NT2/D1 (cell line): ENCODE results near the gene B3GALT6.

Source experiments
- DNase-seq: peaks from one replicate; pipeline ENCODE4 v3.0.0-alpha.2; 2011; ENCODE audit warnings: low read depth, low spot score
- H3K27me3 ChIP-seq: 2 replicates; pipeline ENCODE4 v1.6.0; 2011; ENCODE audit warnings: mild to moderate bottlenecking; ENCODE audit not compliant: insufficient read length, insufficient read depth
- H3K36me3 ChIP-seq: 2 replicates; pipeline ENCODE4 v1.6.1; 2011; ENCODE audit warnings: mild to moderate bottlenecking, low read length, mixed read lengths; ENCODE audit not compliant: insufficient read depth, insufficient read length
- H3K4me1 ChIP-seq: 2 replicates; pipeline ENCODE4 v1.5.1; 2011; ENCODE audit not compliant: insufficient read depth, insufficient read length
- H3K4me3 ChIP-seq: 2 replicates; pipeline ENCODE4 v1.5.1; 2011; ENCODE audit warnings: low read depth; ENCODE audit not compliant: insufficient read length
- H3K9ac ChIP-seq: 2 replicates; pipeline ENCODE4 v1.6.0; 2011; ENCODE audit warnings: low read depth; ENCODE audit not compliant: insufficient read length
- H3K9me3 ChIP-seq: 2 replicates; pipeline ENCODE4 v1.5.1; 2011; ENCODE audit warnings: mild to moderate bottlenecking, low read length; ENCODE audit not compliant: insufficient read depth
- SUZ12 ChIP-seq: IDR thresholded peaks from 2 replicates; pipeline ENCODE4 v1.6.1; 2011; ENCODE audit not compliant: insufficient read length, insufficient read depth; ENCODE audit errors: extremely low read depth
- YY1 ChIP-seq: IDR thresholded peaks from 2 replicates; pipeline ENCODE4 v1.6.1; 2011; ENCODE audit not compliant: insufficient read length, insufficient read depth
- ZNF274 ChIP-seq: IDR thresholded peaks from 2 replicates; pipeline ENCODE4 v1.6.1; 2011; ENCODE audit warnings: mild to moderate bottlenecking, low read depth, low read length

Gene B3GALT6

GRCh38 chr1:1207571-1207892, 24.5 kb upstream of the B3GALT6 start:
- no peaks in the 10 kb centered on the region for H3K36me3 ChIP-seq
- DNase-seq, result no peak
- H3K4me3 ChIP-seq, result no peak overlapping the region
- peaks cover 18% of the 10 kb centered on the region for H3K4me1 ChIP-seq
- no peak for TF ChIP-seq YY1
- TF ChIP-seq ZNF274, result no peak
- TF ChIP-seq SUZ12, result no peak
- no peak overlapping the region for H3K9ac ChIP-seq
- H3K27me3 ChIP-seq, result no peaks in the 10 kb centered on the region
- H3K9me3 ChIP-seq, result no peaks in the 10 kb centered on the region

DNA sequence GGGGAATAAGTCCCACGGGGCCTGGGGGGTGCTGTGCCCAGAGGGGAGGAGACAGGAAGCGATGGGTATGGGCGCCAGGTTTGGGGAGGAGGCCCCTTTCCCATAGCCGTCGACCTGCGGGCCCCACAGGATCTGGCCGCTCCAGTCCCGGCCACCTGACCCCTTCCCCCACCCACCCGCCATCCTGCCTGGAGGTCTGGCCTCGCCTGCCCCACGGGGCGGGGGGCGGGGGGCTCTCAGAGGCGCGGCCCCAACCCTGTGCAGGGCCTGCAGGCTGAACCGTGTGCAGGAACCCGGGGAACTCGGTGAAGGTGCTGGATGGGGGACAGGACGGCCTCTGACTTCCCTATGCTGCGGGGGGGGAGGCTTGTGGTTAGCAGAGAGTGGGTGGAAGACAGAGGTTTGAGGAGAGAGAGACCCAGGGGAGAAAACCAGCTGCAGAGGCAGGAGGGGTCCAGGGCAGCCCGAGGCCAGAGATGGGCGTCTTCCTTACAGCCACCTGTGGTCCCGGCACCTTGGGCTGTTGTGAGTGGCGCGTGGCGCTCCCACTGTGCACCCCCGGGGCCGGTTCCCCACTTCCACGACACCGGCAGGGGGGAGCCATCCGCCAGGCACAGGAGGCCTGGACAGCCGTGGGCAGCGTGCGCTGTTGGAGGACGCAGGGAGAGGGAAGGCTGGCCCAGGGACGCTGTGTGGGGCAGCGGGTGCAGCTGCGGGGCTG, 23.2 kb upstream of the B3GALT6 start:
- no peaks in the 10 kb centered on the region for H3K9me3 ChIP-seq
- TF ChIP-seq SUZ12, result no peak
- no peak overlapping the region for H3K4me3 ChIP-seq
- H3K4me1 ChIP-seq, result peaks cover 18% of the 10 kb centered on the region
- peak overlapping the region; percentile 42 for H3K9ac ChIP-seq
- no peaks in the 10 kb centered on the region for H3K27me3 ChIP-seq
- no peaks in the 10 kb centered on the region for H3K36me3 ChIP-seq
- DNase-seq, result no peak

DNA sequence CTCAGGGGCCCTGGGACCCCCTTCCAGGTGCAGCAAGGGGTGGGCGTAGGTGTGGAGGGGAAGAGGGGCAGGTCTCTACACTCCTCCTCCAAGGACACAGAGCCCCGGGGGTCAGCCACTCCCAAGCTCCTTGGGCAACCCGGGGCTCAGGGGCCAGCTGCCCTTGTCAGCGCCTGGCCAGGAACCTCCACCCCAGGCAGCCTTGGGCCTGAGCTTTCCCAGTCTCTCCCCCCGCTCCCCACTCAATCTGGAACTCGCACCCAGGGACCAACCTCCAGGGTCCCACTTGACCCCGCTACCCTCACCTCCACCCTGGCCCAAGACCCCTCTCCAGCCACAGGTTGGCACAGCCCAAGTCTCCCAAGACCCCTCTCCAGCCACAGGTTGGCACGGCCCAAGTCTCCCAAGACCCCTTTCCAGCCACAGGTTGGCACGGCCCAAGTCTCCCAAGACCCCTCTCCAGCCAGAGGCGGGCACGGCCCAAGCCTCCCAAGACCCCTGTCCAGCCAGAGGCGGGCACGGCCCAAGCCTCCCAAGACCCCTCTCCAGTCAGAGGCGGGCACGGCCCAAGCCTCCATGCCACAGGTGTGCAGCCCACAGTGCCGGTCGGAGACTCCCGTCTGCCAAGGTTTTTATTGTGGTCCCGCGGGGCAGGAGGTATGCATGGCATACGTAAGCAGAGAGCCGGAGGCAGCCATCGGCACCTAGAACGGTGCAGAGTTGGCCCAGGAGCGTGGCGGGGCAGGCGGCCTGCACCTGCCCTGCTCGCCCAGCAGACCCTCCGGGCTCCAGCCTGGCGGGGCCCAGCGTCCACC, 21.1 kb upstream of the B3GALT6 start:
- TF ChIP-seq ZNF274 (no peak), SUZ12 (no peak), YY1 (no peak)
- Histone ChIP-seq H3K9me3 (no peaks in the 10 kb centered on the region), H3K4me3 (no peak overlapping the region), H3K27me3 (no peaks in the 10 kb centered on the region), H3K36me3 (peaks cover 3% of the 10 kb centered on the region), H3K9ac (no peak overlapping the region), H3K4me1 (peaks cover 16% of the 10 kb centered on the region)
- no peak for DNase-seq

DNA sequence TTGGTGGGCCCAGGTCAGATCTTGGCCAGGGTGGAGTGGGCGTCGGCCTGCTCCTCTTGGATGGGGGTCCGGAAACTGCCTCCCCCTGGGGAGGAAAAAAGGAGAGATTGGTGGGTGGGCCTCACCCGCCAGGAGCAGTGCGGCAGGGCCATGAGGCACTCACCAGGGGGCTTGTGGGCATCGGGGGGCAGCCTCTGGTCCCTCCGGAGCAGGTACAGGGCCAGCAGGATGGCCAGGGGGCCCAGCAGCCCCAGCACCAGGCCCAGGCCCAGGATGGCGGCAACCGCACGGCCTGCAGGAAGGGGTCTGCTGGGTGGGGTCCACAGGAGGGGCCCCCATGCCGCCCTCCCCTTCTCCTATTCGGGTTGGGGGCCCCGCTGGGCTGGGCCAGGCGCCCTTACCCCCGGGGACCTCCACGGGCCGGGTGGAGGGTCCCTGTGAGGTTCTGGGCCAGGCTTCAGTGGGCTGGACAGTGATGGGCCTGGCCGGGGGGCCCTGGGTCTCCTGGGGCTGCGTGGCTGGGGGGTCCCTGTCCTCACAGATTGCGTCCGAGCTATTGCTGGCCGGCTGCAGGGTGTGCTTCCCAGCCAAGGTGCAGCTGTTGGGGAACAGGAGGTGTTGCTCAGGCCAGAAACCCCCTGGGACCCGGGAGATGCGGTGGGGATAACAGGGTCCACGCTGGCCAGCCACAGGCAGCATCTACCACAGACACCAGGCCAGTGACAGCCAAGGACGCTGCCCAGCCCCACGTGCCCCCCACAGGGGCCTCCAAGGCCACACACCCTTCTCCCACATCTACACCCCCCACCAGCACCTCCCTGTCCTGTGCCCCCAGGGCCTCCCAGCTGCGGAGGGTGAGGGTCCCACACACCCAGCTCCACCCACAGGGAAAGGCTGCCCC, 20.2 kb upstream of the B3GALT6 start:
- Histone ChIP-seq H3K9ac (no peak overlapping the region), H3K27me3 (no peaks in the 10 kb centered on the region), H3K9me3 (no peaks in the 10 kb centered on the region), H3K4me1 (peaks cover 13% of the 10 kb centered on the region), H3K36me3 (peaks cover 10% of the 10 kb centered on the region), H3K4me3 (no peak overlapping the region)
- TF ChIP-seq YY1 (no peak), SUZ12 (no peak), ZNF274 (no peak)
- no peak for DNase-seq

GRCh38 chr1:1212780-1213344, 19.2 kb upstream of the B3GALT6 start:
- Histone ChIP-seq H3K4me1 (peaks cover 6% of the 10 kb centered on the region), H3K27me3 (no peaks in the 10 kb centered on the region), H3K9me3 (no peaks in the 10 kb centered on the region), H3K36me3 (peaks cover 19% of the 10 kb centered on the region), H3K9ac (no peak overlapping the region), H3K4me3 (no peak overlapping the region)
- DNase-seq, result no peak
- TF ChIP-seq YY1 (no peak), ZNF274 (no peak), SUZ12 (no peak)

- TF ChIP-seq ZNF274 (no peak), SUZ12 (no peak), YY1 (no peak)
- peaks cover 2% of the 10 kb centered on the region for H3K4me1 ChIP-seq
- no peak within 1 kb of the TSS for H3K4me3 ChIP-seq
- H3K36me3 ChIP-seq, result peaks cover 26% of the 10 kb centered on the region
- H3K27me3 ChIP-seq, result no peaks in the 10 kb centered on the region
- H3K9me3 ChIP-seq, result no peaks in the 10 kb centered on the region
- no peak for DNase-seq
- no peak within 1 kb of the TSS for H3K9ac ChIP-seq
Observed at GRCh38 chr1:1213345-1214265, 18.4 kb upstream of the B3GALT6 start, which contains the start of gene TNFRSF4. TNFRSF4 (minus strand) TSS chr1:1214153; CDS start chr1:1214127, 26 bp downstream.
